GM12878 (cell line): ENCODE results near the gene APC2. TPM values are rescaled to one million over a fixed set of nuclear protein-coding genes. Genes with fewer than 3 reads are reported as not detected.

Source experiments
- ATF3 ChIP-seq: IDR thresholded peaks from 2 replicates; pipeline ENCODE4 v1.6.1; 2011; ENCODE audit warnings: low read depth, mild to moderate bottlenecking, low read length, moderate library complexity, borderline replicate concordance; ENCODE audit errors: extremely low read depth
- BACH1 ChIP-seq: fragments of 450-650 bp; IDR thresholded peaks from 2 replicates; pipeline ENCODE4 v1.6.1; 2017; ENCODE audit warnings: mild to moderate bottlenecking, borderline replicate concordance
- CBX5 ChIP-seq: sonication (generic); IDR thresholded peaks from 2 replicates; pipeline ENCODE4 v1.6.1; 2016; ENCODE audit warnings: low read depth, moderate library complexity, mild to moderate bottlenecking, inconsistent platforms
- CEBPB ChIP-seq, 2 experiments: fragments of 150-350 bp in 1 of 2; IDR thresholded peaks; 2 replicates each; pipeline ENCODE4 v1.6.1; 2012 to 2014; ENCODE audit warnings: low read depth in 2 of 2, low read length in 2 of 2, borderline replicate concordance in 1 of 2, inconsistent platforms in 1 of 2
- CHD2 ChIP-seq: IDR thresholded peaks from 2 replicates; pipeline ENCODE4 v1.6.1; 2011; ENCODE audit warnings: low read depth, low read length, improper control_type of control experiment, borderline replicate concordance
- CREB1 ChIP-seq: IDR thresholded peaks from 2 replicates; pipeline ENCODE4 v1.6.1; 2012; ENCODE audit warnings: low read depth, mild to moderate bottlenecking, inconsistent platforms
- CREM ChIP-seq: IDR thresholded peaks from 2 replicates; pipeline ENCODE4 v1.6.1; 2014; ENCODE audit warnings: antibody characterized with exemption, low read depth
- IKZF1 ChIP-seq: fragments of 450-650 bp; conservative IDR thresholded peaks from 2 replicates; pipeline ENCODE4 v1.6.1; 2017; ENCODE audit warnings: antibody characterized with exemption, mild to moderate bottlenecking
- IRF3 ChIP-seq: fragments of 450-650 bp; IDR thresholded peaks from 2 replicates; pipeline ENCODE4 v1.6.1; 2014; ENCODE audit warnings: mild to moderate bottlenecking
- MEF2B ChIP-seq: fragments of 450-650 bp; IDR thresholded peaks from 2 replicates; pipeline ENCODE4 v1.6.1; 2018; ENCODE audit warnings: mild to moderate bottlenecking, moderate library complexity; ENCODE audit not compliant: partially characterized antibody, poor library complexity, severe bottlenecking
- MLLT1 ChIP-seq: fragments of 450-650 bp; IDR thresholded peaks from 2 replicates; pipeline ENCODE4 v1.6.1; 2016; ENCODE audit warnings: mild to moderate bottlenecking
- MYB ChIP-seq: fragments of 150-350 bp; IDR thresholded peaks from 2 replicates; pipeline ENCODE4 v1.6.1; 2014; ENCODE audit warnings: mild to moderate bottlenecking, low read depth, low read length, borderline replicate concordance
- NFIC ChIP-seq: IDR thresholded peaks from 2 replicates; pipeline ENCODE4 v1.6.1; 2012; ENCODE audit warnings: low read depth, mild to moderate bottlenecking, inconsistent platforms, low read length, moderate library complexity
- NFXL1 ChIP-seq: fragments of 450-650 bp; IDR thresholded peaks from 2 replicates; pipeline ENCODE4 v1.6.1; 2017; ENCODE audit warnings: antibody characterized with exemption, mild to moderate bottlenecking, borderline replicate concordance
- NR2C1 ChIP-seq: fragments of 450-650 bp; IDR thresholded peaks from 2 replicates; pipeline ENCODE4 v1.6.1; 2017; ENCODE audit warnings: antibody characterized with exemption, mild to moderate bottlenecking, moderate library complexity
- PML ChIP-seq: IDR thresholded peaks from 2 replicates; pipeline ENCODE4 v1.6.1; 2012; ENCODE audit warnings: low read length, inconsistent platforms
- POU2F2 ChIP-seq: IDR thresholded peaks from 3 replicates; pipeline ENCODE4 v1.6.1; 2011; ENCODE audit warnings: low read depth, mild to moderate bottlenecking, low read length, borderline replicate concordance
- SIX5 ChIP-seq: IDR thresholded peaks from 2 replicates; pipeline ENCODE4 v1.6.1; 2011; ENCODE audit warnings: mild to moderate bottlenecking, low read depth, low read length, moderate library complexity; ENCODE audit not compliant: severe bottlenecking
- SUZ12 ChIP-seq: fragments of 200-600 bp; sonication (generic); IDR thresholded peaks from one replicate; pipeline ENCODE4 v1.6.1; 2018; ENCODE audit warnings: antibody characterized with exemption, mild to moderate bottlenecking; ENCODE audit not compliant: unreplicated experiment
- TAF1 ChIP-seq: IDR thresholded peaks from 2 replicates; pipeline ENCODE4 v1.6.1; 2011; ENCODE audit warnings: mild to moderate bottlenecking, low read depth, low read length, borderline replicate concordance
- YBX1 ChIP-seq: fragments of 450-650 bp; IDR thresholded peaks from 2 replicates; pipeline ENCODE4 v1.6.1; 2016; ENCODE audit warnings: antibody characterized with exemption
- YY1 ChIP-seq: IDR thresholded peaks from 2 replicates; pipeline ENCODE4 v1.6.1; 2011; ENCODE audit warnings: low read depth, mild to moderate bottlenecking, low read length
- ZBTB11 ChIP-seq: fragments of 450-650 bp; formaldehyde crosslinking; IDR thresholded peaks from 2 replicates; pipeline ENCODE4 v1.5.0; 2022; ENCODE audit warnings: mild to moderate bottlenecking, missing genetic modification characterization
- ZNF622 ChIP-seq: fragments of 450-650 bp; IDR thresholded peaks from 2 replicates; pipeline ENCODE4 v1.6.1; 2017; ENCODE audit warnings: mild to moderate bottlenecking, inconsistent platforms
- ZSCAN29 ChIP-seq: fragments of 450-650 bp; IDR thresholded peaks from 2 replicates; pipeline ENCODE4 v1.6.1; 2017; ENCODE audit warnings: mild to moderate bottlenecking, moderate library complexity
- polyA plus RNA-seq, 11 experiments: library from polyadenylated mRNA; depleted of rRNA in 4 of 11; unstranded in 6 of 11; stranded (reverse) in 5 of 11; fragments of >200 nt; fragmentation: Nextera tagmentation in 4 of 11; fragmentation: Illumina TruSeq in 1 of 11; extraction: Ambion mirVana in 4 of 11; extraction: Trizol in 1 of 11; gene quantifications; 1 replicate in 1 of 11; 2 replicates in 10 of 11; pipeline versions ENCODE4 v1.2.1 to v1.2.3, GENCODE V29; 2011 to 2016; ENCODE audit warnings: inconsistent platforms in 2 of 11, missing spikeins in 2 of 11, low read depth in 1 of 11
- total RNA-seq, 4 experiments: library from RNA; depleted of rRNA in 3 of 4; stranded (reverse); fragments of >200 nt in 3 of 4; fragmentation: Illumina TruSeq in 1 of 4; extraction: Trizol in 1 of 4; gene quantifications; 2 replicates each; pipeline versions ENCODE4 v1.2.1 to v1.2.3, GENCODE V29; 2013 to 2021

Gene APC2
- total and polyA plus RNA-seq, 10 of the 15 experiments (the other 5 are each of a cell fraction or from before 2014, with no cell fraction given): under 0.01 to 0.73 (median 0.04) TPM; not detected in 5

- peak; percentile 87 for TF ChIP-seq ZSCAN29
- TF ChIP-seq CBX5: 0 out of 2 replicates have a peak, but pooled peaks have one; percentile 68
- TF ChIP-seq IKZF1: peak; percentile 84
- peak; percentile 93 for TF ChIP-seq POU2F2
- TF ChIP-seq YY1: peak; percentile 95
- peak; percentile 87 for TF ChIP-seq CREB1
- peak; percentile 24 for TF ChIP-seq SIX5
- peak; percentile 100 for TF ChIP-seq TAF1
- TF ChIP-seq MEF2B: no peak
- TF ChIP-seq NR2C1: no peak
- no peak for TF ChIP-seq SUZ12
- peak; percentile 100 for TF ChIP-seq CHD2
- no peak for TF ChIP-seq YBX1
- TF ChIP-seq MYB: no peak
- TF ChIP-seq NFIC: no peak
- peak; percentile 99 for TF ChIP-seq PML
- TF ChIP-seq CREM: peak; percentile 88
- TF ChIP-seq ATF3: no peak
- TF ChIP-seq BACH1: peak; percentile 94
- TF ChIP-seq NFXL1: no peak
- peak; percentile 84 for TF ChIP-seq MLLT1
- TF ChIP-seq IRF3: peak; percentile 12; the same call in 1 of the 2 replicates
- TF ChIP-seq CEBPB (IDR thresholded peaks at IDR 0.05; ENCODE audit: borderline replicate concordance in 1 of 2, low read depth in 2 of 2, low read length in 2 of 2): no peak
- TF ChIP-seq ZBTB11 (CRISPR knock-in tag): peak; percentile 17; the same call in 1 of the 2 replicates
- TF ChIP-seq ZNF622: no peak
Observed at GRCh38 chr19:1438035-1438932, 11.6 kb upstream of the APC2 start, which contains the start of gene RPS15 (continued).
